CD4-positive, alpha-beta memory T cell (primary cell): ENCODE data around the gene TBL1XR1. TPM values are rescaled to one million over a fixed set of nuclear protein-coding genes. Genes with fewer than 3 reads are reported as not detected.
A peak's percentile ranks its signal among the peaks of the same experiment; 100 is the strongest.
"Not testable (repeated sequence)": the region's sequence is repeated elsewhere in the genome, so short reads cannot be mapped to it uniquely, and the experiment has no call there.

Experiments
- CTCF ChIA-PET: fragments of 350-600 bp; sonication (Branson Sonifier 250); formaldehyde crosslinking; loops from one replicate; lab custom pipeline; 2021; ENCODE audit warnings: inconsistent platforms; ENCODE audit not compliant: partially characterized antibody; lab: Charles Lee
- POLR2A ChIA-PET: fragments of 350-600 bp; sonication (Branson Sonifier 250); formaldehyde crosslinking; loops from one replicate; lab custom pipeline; 2021; ENCODE audit not compliant: partially characterized antibody; lab: Charles Lee
- DNase-seq, 5 donors: peaks; one replicate each; pipeline versions ENCODE4 v3.0.0 to v3.0.0-alpha.2; 2020 to 2022; ENCODE audit warnings: mixed read lengths in 1 of 5
- H3K27ac ChIP-seq: one replicate; pipeline ENCODE4 v1.7.0; 2013; ENCODE audit warnings: low read depth, low read length
- H3K27me3 ChIP-seq: 2 replicates; pipeline ENCODE4 v1.7.0; 2013; ENCODE audit warnings: mild to moderate bottlenecking, low read length, moderate library complexity; ENCODE audit not compliant: insufficient read depth
- H3K36me3 ChIP-seq: 2 replicates; pipeline ENCODE4 v1.7.0; 2013; ENCODE audit warnings: mild to moderate bottlenecking, low read length, moderate library complexity; ENCODE audit not compliant: insufficient read depth
- H3K4me1 ChIP-seq: 2 replicates; pipeline ENCODE4 v1.7.0; 2013; ENCODE audit warnings: mild to moderate bottlenecking, low read length, moderate library complexity; ENCODE audit not compliant: insufficient read depth
- H3K4me3 ChIP-seq, 2 donors: one replicate each; pipeline ENCODE4 v1.7.0; 2013; ENCODE audit warnings: low read length in 2 of 2, mild to moderate bottlenecking in 1 of 2
- H3K9me3 ChIP-seq, 2 donors: one replicate each; pipeline ENCODE4 v1.7.0; 2013; ENCODE audit warnings: low read length in 2 of 2, control low read depth in 1 of 2; ENCODE audit not compliant: control insufficient read depth in 1 of 2
- H3K27ac Mint-ChIP-seq, 7 donors: one replicate each; pipeline ENCODE4 v1.8.0; 2020 to 2021; ENCODE audit warnings: mixed read lengths in 7 of 7, mild to moderate bottlenecking in 6 of 7, inconsistent platforms in 3 of 7, moderate library complexity in 3 of 7
- H3K27me3 Mint-ChIP-seq, 2 donors: one replicate each; pipeline ENCODE4 v1.8.0; 2020 to 2021; ENCODE audit warnings: mixed read lengths in 2 of 2
- H3K36me3 Mint-ChIP-seq, 2 donors: one replicate each; pipeline ENCODE4 v1.8.0; 2020 to 2021; ENCODE audit warnings: mixed read lengths in 2 of 2, inconsistent platforms in 1 of 2, mild to moderate bottlenecking in 1 of 2
- H3K4me1 Mint-ChIP-seq, 4 donors: one replicate each; pipeline ENCODE4 v1.8.0; 2020 to 2021; ENCODE audit warnings: mixed read lengths in 4 of 4, mild to moderate bottlenecking in 1 of 4
- H3K4me3 Mint-ChIP-seq, 8 donors: one replicate each; pipeline ENCODE4 v1.8.0; 2020 to 2021; ENCODE audit warnings: mixed read lengths in 8 of 8, mild to moderate bottlenecking in 7 of 8, moderate library complexity in 6 of 8, inconsistent platforms in 3 of 8
- H3K9me3 Mint-ChIP-seq, 8 donors: one replicate each; pipeline ENCODE4 v1.8.0; 2020 to 2021; ENCODE audit warnings: mixed read lengths in 8 of 8, mild to moderate bottlenecking in 5 of 8, inconsistent platforms in 3 of 8, moderate library complexity in 1 of 8
- intact Hi-C: fragments of 100-400 bp; cut with micrococcal nuclease; formaldehyde crosslinking; loops from one replicate; pipeline ENCODE4 v1.15.1; 2023
- polyA plus RNA-seq, 2 donors: library from polyadenylated mRNA; unstranded; fragments of 300-500 nt; fragmentation: Illumina TruSeq; gene quantifications; one replicate each; pipeline ENCODE4 v1.2.3, GENCODE V29; 2021
- total RNA-seq, 2 experiments: library from RNA; stranded (reverse); gene quantifications; one replicate each; pipeline ENCODE4 v1.2.3, GENCODE V29; 2021

Gene TBL1XR1
- total and polyA plus RNA-seq, 4 experiments from 2014 or later = 20.1 to 172 (median 100) TPM

DNA sequence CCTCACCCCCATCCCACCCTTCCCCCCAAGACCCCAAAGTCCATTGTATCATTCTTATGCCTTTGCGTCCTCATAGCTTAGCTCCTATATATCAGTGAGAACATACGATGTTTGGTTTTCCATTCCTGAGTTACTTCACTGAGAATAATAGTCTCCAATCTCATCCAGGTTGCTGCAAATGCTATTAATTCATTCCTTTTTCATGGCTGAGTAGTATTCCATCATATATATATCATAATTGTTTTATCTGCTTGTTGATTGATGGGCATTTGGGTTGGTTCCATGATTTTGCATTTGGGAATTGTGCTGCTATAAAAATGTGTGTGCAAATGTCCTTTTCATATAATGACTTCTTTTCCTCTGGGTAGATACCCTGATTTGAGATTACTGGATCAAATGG, 197.1 kb downstream of the TBL1XR1 start:
- intact Hi-C loops, DNase-seq, H3K27me3 Mint-ChIP-seq, H3K4me3 ChIP-seq, H3K36me3 ChIP-seq, H3K4me3 Mint-ChIP-seq, POLR2A ChIA-PET, CTCF ChIA-PET, H3K4me1 ChIP-seq, H3K4me1 Mint-ChIP-seq, H3K9me3 ChIP-seq, H3K27ac ChIP-seq, H3K27me3 ChIP-seq: not testable (repeated sequence)
- Mint-ChIP-seq H3K36me3 (peaks cover 1 to 18% of the 10 kb centered on the region in 2 donors), H3K27ac (peak overlapping the region in 1 of 7 donors; percentile 3), H3K9me3 (peaks cover 6 to 23% (median 12%) of the 10 kb centered on the region in 8 donors)

- Histone ChIP-seq H3K27ac (no peak overlapping the region), H3K27me3 (no peaks in the 10 kb centered on the region), H3K36me3 (no peaks in the 10 kb centered on the region), H3K4me1 (no peaks in the 10 kb centered on the region), H3K9me3 (no peaks in the 10 kb centered on the region), H3K4me3 (no peak overlapping the region)
- Mint-ChIP-seq H3K4me1 (no peaks in the 10 kb centered on the region), H3K4me3 (no peak overlapping the region), H3K9me3 (peaks cover 5 to 24% (median 12%) of the 10 kb centered on the region in 8 donors), H3K27me3 (peaks cover 0 to 7% of the 10 kb centered on the region in 2 donors), H3K36me3 (peaks cover 0 to 9% of the 10 kb centered on the region in 2 donors), H3K27ac (no peak overlapping the region)
- intact Hi-C loops = no loop called here
- ChIA-PET POLR2A (no interaction called here), CTCF (no interaction called here)
- DNase-seq = no peak
Measured at GRCh38 chr3:176995946-176996345, 201.3 kb downstream of the TBL1XR1 start.

DNA sequence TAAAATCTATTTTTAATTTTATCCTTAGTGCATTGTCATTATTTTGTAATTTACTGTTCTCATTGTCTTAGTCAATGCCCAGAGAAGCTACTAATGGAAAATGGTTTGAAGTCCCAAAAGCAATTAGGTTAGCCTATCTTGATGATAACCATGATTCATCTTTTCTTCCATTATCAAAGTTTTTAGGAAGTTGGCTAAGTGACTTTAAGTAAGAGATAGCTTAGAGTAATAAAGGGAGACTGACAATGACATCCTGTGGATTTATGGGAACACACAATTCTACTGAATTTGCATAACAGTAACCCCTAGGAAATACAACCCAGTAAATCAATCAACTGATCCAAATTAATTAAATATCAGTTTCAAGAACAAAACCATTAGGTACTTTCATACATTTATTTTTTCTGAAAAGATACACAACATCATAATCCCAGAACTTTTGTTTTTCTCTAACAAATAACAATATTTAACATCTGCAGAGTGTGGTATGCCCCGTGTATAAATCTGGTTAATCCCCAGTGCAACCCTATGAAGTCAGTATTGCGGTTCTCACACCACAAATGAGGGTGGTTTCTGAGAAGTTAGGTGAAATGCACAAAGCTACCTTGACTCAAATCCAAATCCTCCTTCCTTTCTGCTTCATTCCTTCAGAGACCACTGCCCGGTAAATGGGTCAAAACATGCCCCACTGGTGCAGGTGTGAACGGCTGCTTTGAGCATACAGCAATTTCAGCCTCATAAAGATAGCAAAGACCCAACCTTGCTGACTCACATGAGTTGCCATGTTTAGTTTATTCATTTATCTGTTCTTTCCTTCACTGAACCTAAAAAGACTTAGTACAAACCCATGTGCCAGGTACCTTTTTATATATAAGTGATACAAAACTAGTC, 202.1 kb downstream of the TBL1XR1 start:
- ChIA-PET POLR2A (no interaction called here), CTCF (no interaction called here)
- Histone ChIP-seq H3K27ac (no peak overlapping the region), H3K36me3 (no peaks in the 10 kb centered on the region), H3K4me3 (no peak overlapping the region), H3K4me1 (no peaks in the 10 kb centered on the region), H3K27me3 (no peaks in the 10 kb centered on the region), H3K9me3 (no peaks in the 10 kb centered on the region)
- H3K4me3 Mint-ChIP-seq = no peak overlapping the region
- H3K27ac Mint-ChIP-seq = no peak overlapping the region
- intact Hi-C loops = no loop called here
- H3K36me3 Mint-ChIP-seq = peaks cover 0 to 4% of the 10 kb centered on the region in 2 donors
- peaks cover 0 to 7% of the 10 kb centered on the region in 2 donors for H3K27me3 Mint-ChIP-seq
- peaks cover 1 to 16% (median 5%) of the 10 kb centered on the region in 8 donors for H3K9me3 Mint-ChIP-seq
- H3K4me1 Mint-ChIP-seq = no peaks in the 10 kb centered on the region
- no peak for DNase-seq

DNA sequence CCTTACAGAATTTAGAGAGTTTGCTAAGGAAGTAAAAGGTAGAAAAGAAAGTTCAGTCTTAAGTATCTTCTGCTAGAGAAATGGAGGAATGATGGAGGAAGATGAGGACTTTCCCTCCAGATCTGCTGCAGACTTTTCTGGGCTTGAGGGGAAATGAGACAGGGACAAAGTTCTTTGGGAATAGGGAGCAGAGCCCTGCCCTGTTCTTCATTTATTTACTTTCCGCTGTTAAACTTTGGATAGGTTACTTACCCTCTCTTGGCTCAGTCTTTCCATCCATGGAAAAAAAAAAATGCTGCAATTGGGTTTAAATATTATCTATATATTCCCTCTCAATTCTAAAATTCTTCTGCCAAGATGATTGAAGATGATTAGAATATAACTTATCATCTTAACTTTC, 202.9 kb downstream of the TBL1XR1 start:
- peaks cover 0 to 12% (median 4%) of the 10 kb centered on the region in 8 donors for H3K9me3 Mint-ChIP-seq
- no peak for DNase-seq
- H3K4me3 Mint-ChIP-seq = no peak overlapping the region
- Histone ChIP-seq H3K36me3 (no peaks in the 10 kb centered on the region), H3K9me3 (no peaks in the 10 kb centered on the region), H3K27me3 (no peaks in the 10 kb centered on the region), H3K27ac (no peak overlapping the region), H3K4me1 (no peaks in the 10 kb centered on the region), H3K4me3 (no peak overlapping the region)
- peaks cover 0 to 7% of the 10 kb centered on the region in 2 donors for H3K27me3 Mint-ChIP-seq
- intact Hi-C loops = no loop called here
- no peaks in the 10 kb centered on the region for H3K4me1 Mint-ChIP-seq
- no peak overlapping the region for H3K27ac Mint-ChIP-seq
- peaks cover 0 to 1% of the 10 kb centered on the region in 2 donors for H3K36me3 Mint-ChIP-seq
- POLR2A ChIA-PET = no interaction called here
- CTCF ChIA-PET = no interaction called here

- H3K4me3 Mint-ChIP-seq = no peak overlapping the region
- ChIA-PET CTCF (no interaction called here), POLR2A (no interaction called here)
- H3K4me1 ChIP-seq = no peaks in the 10 kb centered on the region
- no peak overlapping the region for H3K27ac ChIP-seq
- H3K9me3 Mint-ChIP-seq = peaks cover 0 to 9% (median 4%) of the 10 kb centered on the region in 8 donors
- no peaks in the 10 kb centered on the region for H3K36me3 Mint-ChIP-seq
- H3K4me3 ChIP-seq = no peak overlapping the region
- DNase-seq = no peak
- no peaks in the 10 kb centered on the region for H3K27me3 ChIP-seq
- no peaks in the 10 kb centered on the region for H3K36me3 ChIP-seq
- H3K4me1 Mint-ChIP-seq = no peaks in the 10 kb centered on the region
- no peaks in the 10 kb centered on the region for H3K9me3 ChIP-seq
- no peak overlapping the region for H3K27ac Mint-ChIP-seq
- intact Hi-C loops = no loop called here
- H3K27me3 Mint-ChIP-seq = peaks cover 0 to 7% of the 10 kb centered on the region in 2 donors
Measured at GRCh38 chr3:176992978-176993377, 204.3 kb downstream of the TBL1XR1 start.

DNA sequence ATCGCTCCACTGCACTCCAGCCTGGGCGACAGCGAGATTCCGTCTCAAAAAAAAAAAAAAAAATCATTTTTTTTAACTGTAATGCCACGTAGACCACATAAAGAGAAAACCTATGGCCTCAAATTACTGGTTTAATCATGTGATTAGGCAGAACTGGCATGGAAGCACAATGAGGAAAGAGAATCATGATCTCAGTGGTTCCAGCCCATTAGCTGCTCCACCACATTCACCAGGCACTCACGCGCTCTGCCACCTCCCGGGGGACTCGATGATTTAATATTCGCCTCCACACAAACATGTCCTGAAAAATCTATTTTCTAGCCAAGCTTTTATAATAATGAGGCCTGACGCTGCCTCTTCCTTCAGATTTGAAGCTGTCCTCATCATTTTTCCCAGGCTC, 204.7 kb downstream of the TBL1XR1 start:
- no peaks in the 10 kb centered on the region for H3K4me1 ChIP-seq
- POLR2A ChIA-PET = no interaction called here
- DNase-seq = no peak
- Mint-ChIP-seq H3K27ac (no peak overlapping the region), H3K27me3 (peaks cover 0 to 7% of the 10 kb centered on the region in 2 donors), H3K36me3 (no peaks in the 10 kb centered on the region), H3K4me1 (no peaks in the 10 kb centered on the region), H3K4me3 (no peak overlapping the region), H3K9me3 (peaks cover 0 to 9% (median 4%) of the 10 kb centered on the region in 8 donors)
- CTCF ChIA-PET = no interaction called here
- intact Hi-C loops = no loop called here
- no peak overlapping the region for H3K27ac ChIP-seq
- no peaks in the 10 kb centered on the region for H3K9me3 ChIP-seq
- H3K27me3 ChIP-seq = no peaks in the 10 kb centered on the region
- no peaks in the 10 kb centered on the region for H3K36me3 ChIP-seq
- no peak overlapping the region for H3K4me3 ChIP-seq

DNA sequence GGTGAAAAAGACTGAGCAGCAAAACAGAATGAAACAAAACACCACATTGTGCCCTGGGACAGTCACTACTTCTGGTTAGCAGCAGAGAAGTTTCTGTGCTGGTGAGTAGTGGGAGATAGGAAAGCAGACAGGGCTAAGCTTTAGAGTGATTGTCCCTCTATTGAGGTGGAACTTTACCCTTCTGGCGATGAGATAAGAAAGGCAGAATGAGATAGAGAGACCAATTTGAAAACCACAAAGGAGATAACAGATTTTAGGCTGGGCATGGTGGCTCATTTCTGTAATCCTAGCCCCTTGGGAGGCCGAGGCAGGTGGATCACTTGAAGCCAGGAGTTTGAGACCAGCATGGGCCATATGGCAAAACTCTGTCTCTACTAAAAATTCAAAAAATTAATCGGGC, 208.5 kb downstream of the TBL1XR1 start:
- no peak for DNase-seq
- POLR2A ChIA-PET = interaction anchor here (0.8 kb wide), 1 partner anchor 8 kb away, joined by 3 read pairs; no protein-coding TSS in a partner anchor
- no peak overlapping the region for H3K27ac Mint-ChIP-seq
- no peaks in the 10 kb centered on the region for H3K4me1 Mint-ChIP-seq
- no peak overlapping the region for H3K4me3 ChIP-seq
- no peaks in the 10 kb centered on the region for H3K4me1 ChIP-seq
- no peak overlapping the region for H3K27ac ChIP-seq
- H3K9me3 Mint-ChIP-seq = peaks cover 0 to 9% (median 4%) of the 10 kb centered on the region in 8 donors
- H3K36me3 ChIP-seq = no peaks in the 10 kb centered on the region
- H3K9me3 ChIP-seq = no peaks in the 10 kb centered on the region
- H3K27me3 ChIP-seq = no peaks in the 10 kb centered on the region
- peaks cover 0 to 3% of the 10 kb centered on the region in 2 donors for H3K36me3 Mint-ChIP-seq
- intact Hi-C loops = no loop called here
- no peaks in the 10 kb centered on the region for H3K27me3 Mint-ChIP-seq
- no peak overlapping the region for H3K4me3 Mint-ChIP-seq
- CTCF ChIA-PET = interaction anchor here (1.5 kb wide), 1 partner anchor 15 kb away, joined by 4 read pairs; no protein-coding TSS in a partner anchor
